ENCODE data around the gene GPR39.

The GPR39 gene

GRCh38 chr2:132426656-132427055 lies 10.1 kb downstream of the GPR39 start:
- no peaks in the 10 kb centered on the region for H3K27me3 ChIP-seq (ENCODE audit: insufficient read depth, low read depth)
- H3K4me2 ChIP-seq, result no peak overlapping the region
- H2AFZ ChIP-seq (ENCODE audit: low read depth), result no peak overlapping the region
- no peak overlapping the region for H3K9ac ChIP-seq
- H3K4me3 ChIP-seq (IDR thresholded peaks at IDR 0.05; ENCODE audit: insufficient read depth, low read depth, low read length), result no peak overlapping the region
- no peaks in the 10 kb centered on the region for H3K4me1 ChIP-seq (ENCODE audit: low read depth, poor library complexity, severe bottlenecking)
- no peak overlapping the region for H3K27ac ChIP-seq
- no peaks in the 10 kb centered on the region for H3K79me2 ChIP-seq (ENCODE audit: insufficient read depth, low read depth)
- H4K20me1 ChIP-seq (ENCODE audit: insufficient read depth), result no peaks in the 10 kb centered on the region
- H3K36me3 ChIP-seq (ENCODE audit: insufficient read depth), result no peaks in the 10 kb centered on the region
- no peak for TF ChIP-seq CTCF (conservative IDR thresholded peaks at IDR 0.05; ENCODE audit: low read depth, low read length)

- Histone ChIP-seq H2AFZ (ENCODE audit: low read depth) (no peak overlapping the region), H3K9ac (no peak overlapping the region), H3K4me2 (no peak overlapping the region), H3K27ac (no peak overlapping the region), H3K36me3 (ENCODE audit: insufficient read depth) (no peaks in the 10 kb centered on the region), H3K4me1 (ENCODE audit: low read depth, poor library complexity, severe bottlenecking) (no peaks in the 10 kb centered on the region), H3K27me3 (ENCODE audit: insufficient read depth, low read depth) (no peaks in the 10 kb centered on the region), H3K4me3 (IDR thresholded peaks at IDR 0.05; ENCODE audit: insufficient read depth, low read depth, low read length) (no peak overlapping the region), H4K20me1 (ENCODE audit: insufficient read depth) (no peaks in the 10 kb centered on the region), H3K79me2 (ENCODE audit: insufficient read depth, low read depth) (no peaks in the 10 kb centered on the region)
- TF ChIP-seq CTCF (conservative IDR thresholded peaks at IDR 0.05; ENCODE audit: low read depth, low read length), result no peak
Observed at GRCh38 chr2:132429351-132429750, 12.7 kb downstream of the GPR39 start.

- TF ChIP-seq CTCF (conservative IDR thresholded peaks at IDR 0.05; ENCODE audit: low read depth, low read length), result no peak
- H3K4me3 ChIP-seq (IDR thresholded peaks at IDR 0.05; ENCODE audit: insufficient read depth, low read depth, low read length), result no peak overlapping the region
- no peak overlapping the region for H3K9ac ChIP-seq
- no peaks in the 10 kb centered on the region for H3K79me2 ChIP-seq (ENCODE audit: insufficient read depth, low read depth)
- H3K4me2 ChIP-seq, result no peak overlapping the region
- no peaks in the 10 kb centered on the region for H3K27me3 ChIP-seq (ENCODE audit: insufficient read depth, low read depth)
- no peaks in the 10 kb centered on the region for H3K36me3 ChIP-seq (ENCODE audit: insufficient read depth)
- H3K4me1 ChIP-seq (ENCODE audit: low read depth, poor library complexity, severe bottlenecking), result no peaks in the 10 kb centered on the region
- H4K20me1 ChIP-seq (ENCODE audit: insufficient read depth), result no peaks in the 10 kb centered on the region
- no peak overlapping the region for H3K27ac ChIP-seq
- no peak overlapping the region for H2AFZ ChIP-seq (ENCODE audit: low read depth)
Observed at GRCh38 chr2:132429941-132430573, 13.5 kb downstream of the GPR39 start.

- no peak overlapping the region for H3K27ac ChIP-seq
- no peaks in the 10 kb centered on the region for H3K4me1 ChIP-seq (ENCODE audit: low read depth, poor library complexity, severe bottlenecking)
- no peaks in the 10 kb centered on the region for H3K36me3 ChIP-seq (ENCODE audit: insufficient read depth)
- no peak overlapping the region for H2AFZ ChIP-seq (ENCODE audit: low read depth)
- no peak overlapping the region for H3K4me3 ChIP-seq (IDR thresholded peaks at IDR 0.05; ENCODE audit: insufficient read depth, low read depth, low read length)
- H4K20me1 ChIP-seq (ENCODE audit: insufficient read depth), result no peaks in the 10 kb centered on the region
- TF ChIP-seq CTCF (conservative IDR thresholded peaks at IDR 0.05; ENCODE audit: low read depth, low read length), result no peak
- no peaks in the 10 kb centered on the region for H3K79me2 ChIP-seq (ENCODE audit: insufficient read depth, low read depth)
- no peaks in the 10 kb centered on the region for H3K27me3 ChIP-seq (ENCODE audit: insufficient read depth, low read depth)
- H3K4me2 ChIP-seq, result no peak overlapping the region
- H3K9ac ChIP-seq, result no peak overlapping the region
Observed at GRCh38 chr2:132430895-132431294, 14.3 kb downstream of the GPR39 start.
